ENCODE data around the gene KRT76. TPM values are rescaled to one million over a fixed set of nuclear protein-coding genes. Genes with fewer than 3 reads are reported as not detected.

The KRT76 gene
- total RNA-seq, 1 donor from 2014 or later, result not detected

- peaks cover 15% of the 10 kb centered on the region for H3K9me3 Mint-ChIP-seq (ENCODE audit: low read depth)
- H3K36me3 Mint-ChIP-seq (ENCODE audit: low read depth), result no peaks in the 10 kb centered on the region
- no peak overlapping the region for H3K4me3 Mint-ChIP-seq (ENCODE audit: unreplicated experiment)
These were observed 17.9 kb downstream of the KRT76 start for GRCh38 chr12:52759218-52759617.

GRCh38 chr12:52757449-52758176 is 19.5 kb downstream of the KRT76 start:
- no peak for DNase-seq (ENCODE audit: low spot score)
- TF ChIP-seq, protein P1, sequence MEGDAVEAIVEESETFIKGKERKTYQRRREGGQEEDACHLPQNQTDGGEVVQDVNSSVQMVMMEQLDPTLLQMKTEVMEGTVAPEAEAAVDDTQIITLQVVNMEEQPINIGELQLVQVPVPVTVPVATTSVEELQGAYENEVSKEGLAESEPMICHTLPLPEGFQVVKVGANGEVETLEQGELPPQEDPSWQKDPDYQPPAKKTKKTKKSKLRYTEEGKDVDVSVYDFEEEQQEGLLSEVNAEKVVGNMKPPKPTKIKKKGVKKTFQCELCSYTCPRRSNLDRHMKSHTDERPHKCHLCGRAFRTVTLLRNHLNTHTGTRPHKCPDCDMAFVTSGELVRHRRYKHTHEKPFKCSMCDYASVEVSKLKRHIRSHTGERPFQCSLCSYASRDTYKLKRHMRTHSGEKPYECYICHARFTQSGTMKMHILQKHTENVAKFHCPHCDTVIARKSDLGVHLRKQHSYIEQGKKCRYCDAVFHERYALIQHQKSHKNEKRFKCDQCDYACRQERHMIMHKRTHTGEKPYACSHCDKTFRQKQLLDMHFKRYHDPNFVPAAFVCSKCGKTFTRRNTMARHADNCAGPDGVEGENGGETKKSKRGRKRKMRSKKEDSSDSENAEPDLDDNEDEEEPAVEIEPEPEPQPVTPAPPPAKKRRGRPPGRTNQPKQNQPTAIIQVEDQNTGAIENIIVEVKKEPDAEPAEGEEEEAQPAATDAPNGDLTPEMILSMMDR (IDR thresholded peaks at IDR 0.05), result no peak
- Mint-ChIP-seq H3K9me3 (ENCODE audit: low read depth) (peaks cover 15% of the 10 kb centered on the region), H3K27ac (ENCODE audit: unreplicated experiment) (no peak overlapping the region), H3K4me3 (ENCODE audit: unreplicated experiment) (no peak overlapping the region), H3K27me3 (ENCODE audit: low read depth) (peaks cover 4% of the 10 kb centered on the region), H3K36me3 (ENCODE audit: low read depth) (no peaks in the 10 kb centered on the region), H3K4me1 (ENCODE audit: low read depth) (no peaks in the 10 kb centered on the region)

More at GRCh38 chr12:52759218-52759617, 17.9 kb downstream of the KRT76 start:
- Mint-ChIP-seq H3K27me3 (ENCODE audit: low read depth) (peaks cover 13% of the 10 kb centered on the region), H3K4me1 (ENCODE audit: low read depth) (no peaks in the 10 kb centered on the region), H3K27ac (ENCODE audit: unreplicated experiment) (no peak overlapping the region)
- no peak for DNase-seq (ENCODE audit: low spot score)
- TF ChIP-seq, protein P1 (IDR thresholded peaks at IDR 0.05), result no peak

DNA sequence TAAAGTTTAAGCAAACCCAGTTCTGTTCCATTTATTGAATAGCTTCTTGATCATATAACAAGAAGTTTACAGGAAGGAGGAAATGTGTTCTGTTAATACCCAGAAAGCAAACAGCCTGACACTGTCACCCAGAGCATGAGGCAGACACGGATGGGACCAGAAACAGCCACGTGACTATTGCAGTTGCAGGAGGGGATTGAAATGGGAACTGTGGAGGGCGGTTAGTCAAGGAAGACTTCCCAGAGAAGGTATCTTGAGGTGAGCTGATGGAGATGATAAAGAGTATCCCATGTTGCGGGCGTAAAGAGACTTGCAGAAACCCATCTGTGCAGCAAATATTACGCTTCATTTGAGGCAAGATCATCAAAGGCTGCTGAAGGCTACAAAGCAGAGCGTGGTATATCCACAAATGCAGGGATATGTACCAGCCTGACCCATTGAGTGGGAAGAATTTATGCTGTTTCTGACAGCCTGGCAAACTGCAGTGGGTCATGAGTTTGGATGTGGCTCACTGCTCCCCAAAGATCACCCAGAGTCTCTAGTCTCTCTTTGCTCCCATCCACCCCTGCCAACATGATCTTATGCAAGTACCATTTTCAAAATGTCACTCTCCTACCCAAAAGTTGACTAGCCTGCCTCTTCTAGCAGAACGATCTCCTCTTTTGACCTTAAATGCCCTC is 20.7 kb downstream of the KRT76 start:
- Mint-ChIP-seq H3K9me3 (ENCODE audit: low read depth) (peaks cover 10% of the 10 kb centered on the region), H3K36me3 (ENCODE audit: low read depth) (no peaks in the 10 kb centered on the region), H3K4me1 (ENCODE audit: low read depth) (no peaks in the 10 kb centered on the region), H3K27ac (ENCODE audit: unreplicated experiment) (no peak overlapping the region), H3K4me3 (ENCODE audit: unreplicated experiment) (no peak overlapping the region), H3K27me3 (ENCODE audit: low read depth) (peaks cover 9% of the 10 kb centered on the region)
- TF ChIP-seq, protein P1 (IDR thresholded peaks at IDR 0.05), result no peak
- no peak for DNase-seq (ENCODE audit: low spot score)

DNA sequence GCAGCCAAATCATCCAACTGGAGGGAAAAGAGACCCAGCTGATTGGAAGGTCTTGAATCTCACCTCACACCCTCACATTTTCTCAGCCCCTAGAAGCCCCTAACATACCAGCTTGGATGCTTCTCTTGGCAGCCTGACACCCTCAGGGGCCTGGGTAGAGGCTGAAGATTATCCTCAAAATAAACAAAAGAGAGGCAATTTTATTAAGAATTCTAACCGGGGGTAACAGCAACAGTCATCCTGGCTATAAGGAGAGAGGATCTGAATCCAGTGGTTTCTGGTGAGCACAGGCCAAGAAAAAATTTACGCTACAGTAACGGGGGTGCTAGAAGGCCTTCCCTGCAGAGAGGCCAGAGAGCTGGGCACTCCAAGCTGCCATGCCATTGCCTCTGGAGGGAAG is 21.6 kb downstream of the KRT76 start:
- H3K27ac Mint-ChIP-seq (ENCODE audit: unreplicated experiment), result no peak overlapping the region
- H3K36me3 Mint-ChIP-seq (ENCODE audit: low read depth), result no peaks in the 10 kb centered on the region
- TF ChIP-seq, protein P1 (IDR thresholded peaks at IDR 0.05), result no peak
- peaks cover 3% of the 10 kb centered on the region for H3K9me3 Mint-ChIP-seq (ENCODE audit: low read depth)
- H3K4me1 Mint-ChIP-seq (ENCODE audit: low read depth), result no peaks in the 10 kb centered on the region
- DNase-seq (ENCODE audit: low spot score), result no peak
- H3K4me3 Mint-ChIP-seq (ENCODE audit: unreplicated experiment), result no peak overlapping the region
- H3K27me3 Mint-ChIP-seq (ENCODE audit: low read depth), result peaks cover 18% of the 10 kb centered on the region

DNA sequence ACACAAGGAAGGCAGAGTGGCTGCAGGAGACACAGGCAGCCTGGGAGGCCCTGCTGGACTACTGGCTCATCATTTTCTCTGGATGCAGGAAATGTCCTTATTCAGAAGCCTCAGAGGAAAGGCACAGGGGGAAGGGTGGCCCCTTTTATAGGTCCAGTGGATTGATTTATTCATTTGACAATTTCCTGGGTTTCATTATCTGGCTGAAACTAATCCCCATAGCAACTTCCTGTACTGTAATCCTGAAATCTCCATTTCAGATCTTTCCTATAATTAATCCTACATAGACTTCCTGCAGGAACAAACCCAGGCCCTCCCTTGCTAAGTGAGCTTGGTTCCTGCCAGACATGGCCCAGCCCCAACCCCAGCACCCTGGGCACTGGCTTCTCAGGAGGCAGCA is 23.0 kb downstream of the KRT76 start:
- Mint-ChIP-seq H3K27me3 (ENCODE audit: low read depth) (peaks cover 30% of the 10 kb centered on the region), H3K36me3 (ENCODE audit: low read depth) (no peaks in the 10 kb centered on the region), H3K9me3 (ENCODE audit: low read depth) (no peaks in the 10 kb centered on the region), H3K27ac (ENCODE audit: unreplicated experiment) (no peak overlapping the region), H3K4me3 (ENCODE audit: unreplicated experiment) (no peak overlapping the region), H3K4me1 (ENCODE audit: low read depth) (no peaks in the 10 kb centered on the region)
- no peak for DNase-seq (ENCODE audit: low spot score)
- TF ChIP-seq, protein P1 (IDR thresholded peaks at IDR 0.05), result no peak
